CD4-positive, alpha-beta T cell treated with Interleukin-6 for 4 hours (primary cell): ENCODE results near the gene KCNK16.

Source experiments
- DNase-seq: peaks from one replicate; pipeline ENCODE4 v3.0.0-alpha.2; 2020; ENCODE audit warnings: mixed read lengths

Gene KCNK16

DNA sequence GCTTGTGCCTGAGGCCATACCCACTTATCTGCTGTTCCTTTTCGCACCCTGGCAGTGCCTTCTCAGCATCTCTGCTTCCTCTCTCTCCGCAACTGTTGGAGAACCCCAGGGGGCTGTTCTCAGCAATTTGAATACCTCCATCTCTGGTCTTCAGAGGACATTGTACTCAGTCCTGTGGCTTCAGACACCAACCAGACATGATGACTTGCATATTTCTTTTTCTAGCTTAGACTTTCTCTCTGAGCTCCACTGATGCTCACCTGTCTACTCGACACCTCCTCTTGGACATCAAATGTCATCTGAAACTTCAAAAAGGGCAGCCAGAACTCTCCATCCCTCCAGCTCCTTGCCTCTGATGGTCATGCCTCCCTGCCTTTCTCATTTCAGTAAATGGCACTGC lies 18.9 kb upstream of the KCNK16 start:
- DNase-seq, result no peak

GRCh38 chr6:39339868-39340550 lies 17.5 kb upstream of the KCNK16 start:
- DNase-seq, result no peak

DNA sequence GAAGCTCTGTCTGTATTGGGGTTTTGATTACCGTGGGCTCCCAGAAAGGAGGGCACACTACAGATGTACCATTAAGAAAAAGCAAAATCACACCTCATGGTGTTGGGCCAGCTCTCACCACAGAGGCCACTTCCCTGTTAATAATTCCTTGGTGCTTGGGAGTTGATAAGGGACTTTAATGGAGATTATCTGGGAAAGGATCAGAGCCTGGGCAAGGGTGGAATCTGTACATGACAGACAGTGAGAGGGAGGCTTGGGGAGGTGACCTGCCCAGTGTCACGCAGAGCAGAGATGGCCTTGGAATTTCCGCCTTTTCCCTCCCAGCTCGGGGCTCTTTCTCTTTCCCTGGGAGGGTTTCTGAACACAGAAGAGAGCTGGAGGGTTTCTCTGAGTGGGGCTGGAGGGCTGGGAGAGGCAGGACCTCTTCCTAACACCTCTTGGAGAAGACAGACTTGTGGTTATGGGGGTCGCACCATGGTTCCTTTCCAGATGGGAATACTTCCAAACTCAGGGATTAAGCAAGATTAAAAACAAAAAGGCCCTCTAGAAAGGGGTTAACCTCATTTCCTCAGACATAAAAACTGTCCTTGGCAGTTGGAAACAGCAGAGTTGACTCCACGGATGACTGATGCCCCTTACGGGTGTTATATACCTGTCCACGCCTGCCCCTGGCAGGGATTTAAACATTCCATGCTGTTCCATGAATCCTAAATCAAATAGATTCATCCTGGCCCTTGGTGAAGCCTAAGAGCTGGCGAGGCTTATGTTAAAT lies 16.8 kb upstream of the KCNK16 start:
- DNase-seq, result no peak

- DNase-seq, result no peak
These were observed 15.9 kb upstream of the KCNK16 start for GRCh38 chr6:39338397-39338796.

GRCh38 chr6:39335780-39336545 lies 13.5 kb upstream of the KCNK16 start:
- no peak for DNase-seq

GRCh38 chr6:39333644-39334438 lies 11.3 kb upstream of the KCNK16 start:
- no peak for DNase-seq

DNA sequence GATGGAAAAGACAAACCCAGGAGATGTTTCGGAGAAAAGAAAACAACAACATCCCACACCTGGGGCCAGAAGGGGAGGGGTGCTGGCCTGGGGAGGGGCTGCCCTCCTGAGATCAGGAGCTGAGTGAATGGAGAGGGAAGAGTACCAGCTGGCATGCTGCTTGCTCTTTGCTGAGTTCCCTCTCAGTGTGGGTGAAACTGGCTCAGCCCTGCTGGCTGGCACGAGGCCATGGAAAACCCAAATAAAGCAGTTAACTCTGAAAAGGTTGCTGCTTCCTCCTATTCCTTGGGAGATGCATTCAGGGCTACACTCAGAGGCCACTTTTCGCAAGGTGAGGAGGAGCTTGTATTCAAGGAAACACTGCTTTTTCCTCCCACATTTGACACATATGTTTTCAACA lies 8.0 kb upstream of the KCNK16 start:
- no peak for DNase-seq

DNA sequence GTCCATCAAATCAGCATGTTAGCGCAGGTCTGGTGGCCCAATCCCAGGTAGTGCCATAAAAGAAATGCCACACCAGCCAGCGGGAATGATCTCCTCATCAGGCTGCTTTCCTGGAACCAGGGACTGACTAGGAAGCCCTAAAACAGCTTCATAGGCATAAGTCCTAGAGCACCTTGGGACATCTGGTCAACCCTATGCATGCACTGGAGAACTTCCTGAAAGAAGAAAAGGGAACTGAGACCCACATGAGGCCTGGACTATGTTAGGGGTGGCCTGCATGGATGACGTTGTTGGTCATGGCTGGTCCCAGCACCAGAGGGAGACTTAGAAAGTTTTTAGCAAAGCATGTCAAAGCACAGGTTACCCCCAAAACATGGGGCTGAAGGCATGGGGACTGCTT lies 7.6 kb upstream of the KCNK16 start:
- DNase-seq, result no peak

DNA sequence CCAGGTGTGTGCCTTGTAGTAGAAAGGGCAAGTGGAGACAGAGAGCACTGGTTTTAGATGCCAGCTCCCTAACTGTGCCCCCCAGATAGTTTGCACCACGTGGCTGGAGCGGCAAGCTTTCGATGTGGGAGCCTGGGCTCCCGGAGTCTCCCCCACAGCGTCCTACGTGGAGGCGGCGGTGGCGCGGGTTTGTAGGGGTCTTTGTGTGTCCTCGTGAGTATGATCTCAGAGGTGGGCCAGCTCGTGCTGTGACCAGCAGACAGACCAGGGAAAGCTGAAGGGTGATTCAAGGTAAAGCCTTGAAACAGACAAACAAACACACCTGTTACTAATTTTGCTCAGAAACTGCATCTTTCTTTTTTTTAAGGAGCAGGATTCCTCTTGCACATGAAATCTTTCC lies 5.6 kb upstream of the KCNK16 start:
- DNase-seq, result no peak

GRCh38 chr6:39327507-39327906 lies 5.0 kb upstream of the KCNK16 start:
- DNase-seq, result no peak

GRCh38 chr6:39321761-39322160 lies 741 bp downstream of the KCNK16 start:
- no peak for DNase-seq

DNA sequence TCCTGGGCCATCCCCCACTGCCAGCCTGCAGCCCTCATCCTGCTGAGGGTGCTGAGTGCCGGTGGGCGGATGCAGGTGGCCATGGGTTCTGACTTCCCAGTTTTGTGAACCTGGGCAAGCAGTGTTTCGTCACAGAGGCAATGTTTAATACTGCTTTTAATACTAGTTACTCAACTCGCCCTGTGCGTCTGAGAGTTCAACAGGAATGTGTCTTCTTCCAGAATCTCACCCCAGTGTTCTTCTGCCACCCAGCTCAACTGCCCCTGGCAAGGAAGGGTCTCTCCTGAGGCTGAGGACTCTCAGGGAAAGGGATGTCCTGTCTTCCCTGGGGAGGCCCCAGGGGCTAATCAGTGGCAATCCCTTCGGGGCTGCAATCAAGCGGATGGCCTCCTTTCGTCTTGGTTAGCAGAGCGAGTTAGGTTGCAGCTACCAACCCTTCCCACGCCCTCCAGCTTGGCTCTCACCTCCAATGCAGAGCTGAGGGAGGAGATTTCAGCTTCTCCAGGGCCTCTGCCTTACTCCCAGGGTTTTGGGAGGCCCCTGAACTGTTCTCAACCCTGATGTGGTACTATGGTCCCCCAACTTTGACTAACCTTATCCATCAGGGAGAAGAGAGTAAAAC lies 2.0 kb downstream of the KCNK16 start:
- no peak for DNase-seq

GRCh38 chr6:39319621-39320362 lies 2.7 kb downstream of the KCNK16 start:
- DNase-seq, result no peak

- no peak for DNase-seq
These were observed 5.2 kb downstream of the KCNK16 start for GRCh38 chr6:39317256-39317655.

DNA sequence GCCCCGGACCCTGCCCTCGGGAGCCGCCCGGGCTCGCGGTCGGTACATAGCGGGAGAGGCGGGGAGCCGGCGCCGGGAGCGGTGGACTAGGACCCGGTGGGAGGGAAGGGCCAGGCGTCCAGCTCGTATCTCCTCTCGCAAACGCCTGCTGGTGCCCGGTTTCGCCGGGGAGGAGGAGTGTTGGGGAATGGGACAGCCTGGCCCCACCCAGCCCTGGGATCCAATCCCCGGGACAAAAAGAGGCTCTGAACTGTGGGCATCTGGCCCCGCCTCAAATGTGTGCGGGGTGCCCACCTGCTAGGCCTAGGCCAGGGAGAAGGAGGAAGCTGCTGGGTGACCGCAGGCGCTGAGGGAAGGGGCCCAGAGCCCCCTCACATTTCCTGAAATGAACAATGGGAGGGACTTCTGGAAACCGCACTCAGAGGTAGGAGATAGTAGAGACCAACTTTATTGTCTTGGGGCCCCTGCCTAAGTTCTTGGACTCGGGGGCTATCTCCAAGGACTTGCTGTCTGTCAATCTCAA lies 8.2 kb downstream of the KCNK16 start, which contains the start of gene KCNK17:
Gene KCNK17 (minus strand): TSS at position 147 of the 523 bp plus-strand sequence. CDS start 99 bp downstream, at position 48.
- DNase-seq, result no peak

- DNase-seq, result no peak
These were observed 8.8 kb downstream of the KCNK16 start for GRCh38 chr6:39313526-39314272.

DNA sequence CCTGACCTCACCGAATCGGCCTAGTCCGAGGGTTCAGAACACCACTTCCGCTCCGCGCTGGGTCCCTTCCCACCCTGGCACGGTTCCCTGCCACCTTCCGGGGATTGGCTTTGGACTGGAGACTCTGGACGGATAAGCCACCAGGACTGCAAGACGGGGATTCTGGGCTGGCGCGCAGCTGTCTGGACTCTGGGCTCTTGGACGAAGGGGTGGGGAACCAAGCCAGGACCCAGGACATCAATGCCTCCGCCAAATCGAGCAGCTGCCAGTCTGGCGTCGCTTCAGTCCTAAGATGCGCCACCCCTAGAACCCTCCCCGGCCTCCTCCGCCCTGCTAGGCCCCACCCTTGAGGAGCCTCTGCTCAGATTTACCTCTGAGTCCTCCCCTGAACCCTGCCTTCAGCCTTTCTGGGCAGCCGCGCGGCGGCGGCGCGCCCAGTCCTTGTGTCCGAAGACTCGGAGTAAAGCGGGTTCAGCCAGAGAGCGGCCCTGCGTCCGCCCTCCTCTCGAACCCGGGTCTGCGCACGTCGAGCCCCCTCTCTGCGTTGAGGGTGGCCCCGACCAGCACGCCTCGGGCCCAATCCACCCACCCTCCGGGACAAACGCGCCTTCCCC lies 9.5 kb downstream of the KCNK16 start:
- DNase-seq, result no peak

- DNase-seq, result no peak
These were observed 12.0 kb downstream of the KCNK16 start for GRCh38 chr6:39310542-39310941.

- peak; percentile 58 for DNase-seq
These were observed 12.5 kb downstream of the KCNK16 start for GRCh38 chr6:39309942-39310531.

DNA sequence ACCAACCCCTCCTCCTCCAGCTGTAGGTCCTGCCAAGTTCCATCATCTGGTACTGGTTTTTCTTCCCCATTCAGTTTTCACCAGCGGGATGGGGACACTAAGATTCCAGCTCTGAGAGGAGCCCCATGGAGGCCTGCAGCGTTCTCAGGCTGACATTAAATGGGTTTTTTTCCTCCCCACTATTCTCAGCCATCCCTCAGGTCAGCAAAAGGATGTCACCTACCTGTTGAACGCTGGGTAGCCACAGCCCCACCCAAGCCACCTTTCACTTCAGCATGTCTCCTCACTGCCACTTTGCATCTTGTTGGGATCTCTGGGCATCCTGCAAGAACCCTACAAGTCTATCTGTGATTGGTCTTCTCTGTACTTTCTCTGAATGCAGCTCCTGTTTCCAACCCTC lies 15.0 kb downstream of the KCNK16 start:
- no peak for DNase-seq
